CD4-positive, CD25-positive, alpha-beta regulatory T cell (primary cell): ENCODE measurements around the gene ALG8. TPM values are rescaled to one million over a fixed set of nuclear protein-coding genes. Genes with fewer than 3 reads are reported as not detected.

Source experiments
- ATAC-seq, 2 donors: fragments of 150-1000 bp; cut with Tn5 transposase; one replicate each; pipeline ENCODE4 v1.10.0; 2021; ENCODE audit warnings: low read depth in 2 of 2, moderate number of reproducible peaks in 2 of 2, moderate library complexity in 1 of 2
- DNase-seq, 3 donors: peaks; one replicate each; pipeline versions ENCODE4 v3.0.0 to v3.0.0-alpha.2; 2012 to 2022; ENCODE audit warnings: mixed read lengths in 1 of 3
- H3K27ac ChIP-seq: one replicate; pipeline ENCODE4 v1.7.0; 2013; ENCODE audit warnings: mild to moderate bottlenecking, low read length; ENCODE audit not compliant: insufficient read depth, poor library complexity, severe bottlenecking
- H3K27me3 ChIP-seq: one replicate; pipeline ENCODE4 v1.7.0; 2013; ENCODE audit warnings: low read length; ENCODE audit not compliant: control insufficient read depth, insufficient read depth
- H3K36me3 ChIP-seq: one replicate; pipeline ENCODE4 v1.7.0; 2013; ENCODE audit warnings: mild to moderate bottlenecking, low read length, moderate library complexity; ENCODE audit not compliant: control insufficient read depth, insufficient read depth
- H3K4me1 ChIP-seq: 2 replicates; pipeline ENCODE4 v1.7.0; 2013; ENCODE audit warnings: mild to moderate bottlenecking, low read length; ENCODE audit not compliant: insufficient read depth, control insufficient read depth, poor library complexity, severe bottlenecking
- H3K4me3 ChIP-seq: one replicate; pipeline ENCODE4 v1.7.0; 2013; ENCODE audit warnings: low read depth, mild to moderate bottlenecking, low read length, moderate library complexity
- H3K9me3 ChIP-seq, 2 experiments: 1 replicate in 1 of 2; 2 replicates in 1 of 2; pipeline ENCODE4 v1.7.0; 2013; ENCODE audit warnings: low read length in 2 of 2, mild to moderate bottlenecking in 1 of 2, moderate library complexity in 1 of 2; ENCODE audit not compliant: control insufficient read depth in 2 of 2
- H3K27ac Mint-ChIP-seq, 3 donors: one replicate each; pipeline ENCODE4 v1.8.0; 2020 to 2022; ENCODE audit warnings: mild to moderate bottlenecking in 3 of 3, mixed read lengths in 3 of 3, moderate library complexity in 2 of 3
- H3K27me3 Mint-ChIP-seq: one replicate; pipeline ENCODE4 v1.8.0; 2022; ENCODE audit warnings: mild to moderate bottlenecking, mixed read lengths
- H3K36me3 Mint-ChIP-seq: one replicate; pipeline ENCODE4 v1.8.0; 2020; ENCODE audit warnings: mixed read lengths
- H3K4me1 Mint-ChIP-seq, 4 donors: one replicate each; pipeline ENCODE4 v1.8.0; 2020 to 2022; ENCODE audit warnings: mixed read lengths in 4 of 4, mild to moderate bottlenecking in 1 of 4
- H3K4me3 Mint-ChIP-seq, 4 donors: one replicate each; pipeline ENCODE4 v1.8.0; 2020 to 2022; ENCODE audit warnings: mild to moderate bottlenecking in 4 of 4, mixed read lengths in 4 of 4, moderate library complexity in 3 of 4
- H3K9me3 Mint-ChIP-seq, 7 donors: one replicate each; pipeline ENCODE4 v1.8.0; 2020 to 2022; ENCODE audit warnings: mixed read lengths in 7 of 7, mild to moderate bottlenecking in 3 of 7, moderate library complexity in 2 of 7
- polyA plus RNA-seq, 4 donors: library from polyadenylated mRNA; unstranded; fragments of 300-500 nt; fragmentation: Illumina TruSeq; gene quantifications; one replicate each; pipeline ENCODE4 v1.2.3, GENCODE V29; 2021
- total RNA-seq: library from RNA; stranded (reverse); gene quantifications from one replicate; pipeline ENCODE4 v1.2.3, GENCODE V29; 2022

ALG8 gene
- total RNA-seq = 20.6 TPM
- 10 to 100 TPM; 52.7 to 56.3 (median 54.5) TPM for polyA plus RNA-seq

GRCh38 chr11:78139422-78140391 lies at the start of gene ALG8:
Gene ALG8 (minus strand): TSS chr11:78139626. CDS start chr11:78139588, 38 bp downstream.
- no peaks in the 10 kb centered on the region for H3K9me3 ChIP-seq
- peak within 1 kb of the TSS; percentile 94 to 96 (median 94) for H3K27ac Mint-ChIP-seq
- peaks cover 0 to 1% (median 0%) of the 10 kb centered on the region in 7 donors for H3K9me3 Mint-ChIP-seq
- H3K27me3 ChIP-seq = no peaks in the 10 kb centered on the region
- H3K4me3 Mint-ChIP-seq = peak within 1 kb of the TSS; percentile 91 to 97 (median 97)
- H3K4me1 Mint-ChIP-seq = peaks cover 16 to 41% (median 30%) of the 10 kb centered on the region in 4 donors
- DNase-seq (peak; percentile 93 to 98 (median 96)), ATAC-seq (peak; percentile 91 to 96)
- H3K27ac ChIP-seq = peak within 1 kb of the TSS; percentile 80
- H3K4me1 ChIP-seq = peaks cover 17% of the 10 kb centered on the region
- no peaks in the 10 kb centered on the region for H3K36me3 ChIP-seq
- peaks cover 20% of the 10 kb centered on the region for H3K36me3 Mint-ChIP-seq
- H3K27me3 Mint-ChIP-seq = no peaks in the 10 kb centered on the region
- peak within 1 kb of the TSS; percentile 96 for H3K4me3 ChIP-seq

DNA sequence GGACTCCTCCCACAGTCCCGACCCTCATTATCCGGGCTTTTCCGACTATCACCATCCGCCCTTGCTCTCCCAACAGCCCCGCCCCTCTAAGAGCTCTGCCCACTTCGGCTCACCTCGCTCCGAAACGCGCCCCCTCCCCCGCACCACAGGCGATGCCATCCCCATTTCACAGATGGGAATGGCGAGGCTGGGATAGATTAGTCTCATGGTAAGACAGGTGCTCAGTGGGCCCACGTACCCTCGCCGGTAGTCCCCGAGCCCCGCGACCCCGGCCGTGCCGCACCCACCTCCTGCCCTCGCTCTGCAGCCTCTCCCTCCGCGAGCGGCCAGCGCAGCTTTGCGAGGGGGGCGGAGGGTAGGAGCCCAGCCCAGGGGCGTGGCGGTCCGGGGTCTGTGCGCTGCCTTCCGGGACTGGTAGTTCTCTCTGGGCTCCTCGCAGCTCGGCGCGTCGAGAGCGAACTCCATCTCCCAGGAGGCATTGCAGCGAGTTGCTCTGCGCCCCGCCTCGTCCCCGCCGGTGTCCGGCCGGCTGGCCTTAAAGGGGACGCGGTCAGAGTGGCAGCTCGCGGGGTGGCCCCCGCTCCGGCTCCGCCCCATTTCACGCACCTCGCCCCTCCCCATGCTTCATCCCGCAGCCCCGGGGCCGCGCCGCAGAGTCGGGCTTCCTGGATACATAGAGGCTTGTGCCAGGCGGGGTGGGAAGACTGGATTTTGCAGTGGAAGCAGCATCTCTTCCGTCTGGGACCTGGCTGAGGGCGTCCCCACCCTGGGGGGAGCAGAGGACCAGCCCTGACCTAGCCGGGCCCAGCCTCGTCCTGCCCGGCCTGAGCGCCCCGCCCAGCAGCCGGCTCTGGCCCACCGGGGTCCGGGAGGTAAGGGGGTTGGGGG lies 49.1 kb upstream of the ALG8 start, which contains the start of the genes KCTD21 and USP35:
Gene KCTD21 (minus strand): TSS at position 341 of the 888 bp plus-strand sequence. CDS start 14,072 bp downstream, outside the sequence.
Gene USP35 (plus strand): TSS at position 634 of the 888 bp plus-strand sequence. CDS start 7,327 bp downstream, outside the sequence.
- no peaks in the 10 kb centered on the region for H3K9me3 Mint-ChIP-seq
- H3K4me1 Mint-ChIP-seq = peaks cover 19 to 61% (median 44%) of the 10 kb centered on the region in 4 donors
- Histone ChIP-seq H3K27ac (peak within 1 kb of the TSS; percentile 82), H3K4me1 (peaks cover 32% of the 10 kb centered on the region), H3K4me3 (peak within 1 kb of the TSS; percentile 85), H3K9me3 (no peaks in the 10 kb centered on the region), H3K36me3 (no peaks in the 10 kb centered on the region), H3K27me3 (no peaks in the 10 kb centered on the region)
- DNase-seq = peak; percentile 85 to 96 (median 88)
- peak within 1 kb of the TSS; percentile 95 to 98 (median 96) for H3K27ac Mint-ChIP-seq
- no peaks in the 10 kb centered on the region for H3K36me3 Mint-ChIP-seq
- no peaks in the 10 kb centered on the region for H3K27me3 Mint-ChIP-seq
- peak; percentile 97 for ATAC-seq
- H3K4me3 Mint-ChIP-seq = peak within 1 kb of the TSS; percentile 98 to 100 (median 99)

DNA sequence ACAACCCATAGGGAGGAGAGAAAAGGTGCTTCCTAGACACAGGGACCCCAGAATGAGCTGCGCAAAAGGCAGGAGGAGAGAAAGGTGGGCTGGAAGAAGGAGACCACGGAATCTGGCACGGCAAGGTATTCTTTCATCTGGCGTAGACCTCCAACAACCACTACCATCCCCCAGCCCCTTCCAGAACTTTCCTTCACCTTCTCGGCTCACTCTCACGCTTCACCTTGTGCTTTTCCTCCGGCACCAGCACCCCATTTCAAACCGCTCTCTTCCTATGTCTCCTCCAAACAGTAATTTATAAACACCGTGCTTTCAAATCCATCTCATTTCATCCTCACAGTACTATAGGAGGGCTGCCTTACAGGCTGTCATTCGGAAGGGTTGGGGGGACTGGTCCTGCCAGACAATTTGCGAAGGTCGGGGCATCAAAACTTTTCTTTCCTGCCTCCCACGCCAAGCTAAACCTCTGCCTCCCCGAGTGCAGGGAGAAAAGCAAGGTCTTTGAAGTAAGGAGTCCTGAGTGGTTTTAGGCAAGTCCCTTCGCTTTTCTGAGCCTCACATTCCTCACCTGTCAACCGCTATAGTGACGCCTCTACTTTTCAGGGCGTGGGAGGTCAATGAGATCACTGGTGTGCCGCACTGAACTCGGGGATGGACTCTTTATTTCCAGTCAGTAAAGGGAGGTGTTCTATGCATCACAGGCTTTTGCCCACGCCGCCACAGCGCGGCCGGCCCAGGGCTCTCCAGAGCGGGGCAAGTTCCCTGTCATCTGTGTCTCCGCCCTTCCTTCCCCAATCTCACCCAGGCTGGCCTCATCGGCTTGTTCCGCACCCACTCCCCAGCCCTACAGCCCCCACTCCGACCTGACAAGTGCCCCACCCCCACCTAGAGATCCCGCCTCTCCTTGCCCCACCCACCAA lies 48.2 kb upstream of the ALG8 start:
- Histone ChIP-seq H3K4me1 (peaks cover 32% of the 10 kb centered on the region), H3K36me3 (no peaks in the 10 kb centered on the region), H3K27me3 (no peaks in the 10 kb centered on the region), H3K4me3 (peak overlapping the region; percentile 85), H3K27ac (peak overlapping the region; percentile 82), H3K9me3 (no peaks in the 10 kb centered on the region)
- Mint-ChIP-seq H3K9me3 (no peaks in the 10 kb centered on the region), H3K36me3 (no peaks in the 10 kb centered on the region), H3K4me1 (peaks cover 19 to 55% (median 38%) of the 10 kb centered on the region in 4 donors), H3K27ac (peak overlapping the region; percentile 95 to 98 (median 96)), H3K4me3 (peak overlapping the region; percentile 98 to 100 (median 99)), H3K27me3 (no peaks in the 10 kb centered on the region)
- ATAC-seq (peak in 1 of 2 donors; percentile 37), DNase-seq (no peak)

DNA sequence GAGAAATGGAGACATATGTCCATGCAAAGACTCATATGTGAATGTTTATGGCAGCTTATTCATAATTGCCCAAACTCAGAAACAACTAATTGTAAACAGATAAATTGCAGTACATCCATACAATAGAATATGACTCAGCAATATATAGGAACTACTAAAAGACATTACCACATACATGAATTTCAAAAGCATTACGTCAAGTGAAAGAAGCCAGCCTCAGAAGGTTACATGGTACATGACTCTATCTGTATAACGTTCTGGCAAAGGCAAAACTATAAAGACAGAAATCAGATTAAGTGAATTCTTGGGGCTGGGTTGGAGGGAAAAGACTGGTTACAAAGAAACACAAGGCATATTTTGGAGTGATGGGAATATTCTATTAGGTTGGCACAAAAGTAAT lies 41.8 kb upstream of the ALG8 start:
- H3K4me3 ChIP-seq = no peak overlapping the region
- no peak overlapping the region for H3K4me3 Mint-ChIP-seq
- H3K27ac Mint-ChIP-seq = peak overlapping the region in 1 of 3 donors; percentile 53
- H3K9me3 Mint-ChIP-seq = peaks cover 0 to 2% (median 0%) of the 10 kb centered on the region in 7 donors
- peaks cover 27% of the 10 kb centered on the region for H3K36me3 Mint-ChIP-seq
- ATAC-seq = no peak
- no peaks in the 10 kb centered on the region for H3K4me1 ChIP-seq
- H3K9me3 ChIP-seq = no peaks in the 10 kb centered on the region
- no peak overlapping the region for H3K27ac ChIP-seq
- peaks cover 5 to 12% (median 7%) of the 10 kb centered on the region in 4 donors for H3K4me1 Mint-ChIP-seq
- DNase-seq = no peak
- peaks cover 4% of the 10 kb centered on the region for H3K36me3 ChIP-seq
- H3K27me3 Mint-ChIP-seq = no peaks in the 10 kb centered on the region
- no peaks in the 10 kb centered on the region for H3K27me3 ChIP-seq

DNA sequence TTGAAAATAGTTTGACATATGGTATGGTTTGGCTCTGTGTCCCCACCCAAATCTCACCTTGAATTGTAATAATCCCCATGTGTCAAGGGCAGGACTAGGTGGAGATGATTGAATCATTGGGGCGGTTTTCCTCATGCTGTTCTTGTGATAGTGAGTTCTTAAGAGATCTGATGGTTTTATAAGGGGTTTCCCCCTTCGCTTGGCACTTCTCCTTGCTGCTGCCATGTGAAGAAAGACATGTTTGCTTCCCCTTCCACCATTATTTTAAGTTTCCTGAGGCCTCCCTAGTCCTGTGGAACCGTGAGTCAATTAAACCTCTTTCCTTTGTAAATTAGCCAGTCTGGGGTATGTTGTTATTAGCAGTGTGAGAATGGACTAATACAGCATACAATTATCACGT lies 41.3 kb upstream of the ALG8 start:
- no peaks in the 10 kb centered on the region for H3K27me3 Mint-ChIP-seq
- Histone ChIP-seq H3K4me1 (no peaks in the 10 kb centered on the region), H3K4me3 (no peak overlapping the region), H3K9me3 (no peaks in the 10 kb centered on the region), H3K36me3 (peaks cover 4% of the 10 kb centered on the region), H3K27ac (no peak overlapping the region), H3K27me3 (no peaks in the 10 kb centered on the region)
- H3K36me3 Mint-ChIP-seq = peaks cover 32% of the 10 kb centered on the region
- no peak overlapping the region for H3K4me3 Mint-ChIP-seq
- peaks cover 5 to 12% (median 7%) of the 10 kb centered on the region in 4 donors for H3K4me1 Mint-ChIP-seq
- DNase-seq (no peak), ATAC-seq (no peak)
- H3K27ac Mint-ChIP-seq = no peak overlapping the region
- peaks cover 0 to 4% (median 0%) of the 10 kb centered on the region in 7 donors for H3K9me3 Mint-ChIP-seq

DNA sequence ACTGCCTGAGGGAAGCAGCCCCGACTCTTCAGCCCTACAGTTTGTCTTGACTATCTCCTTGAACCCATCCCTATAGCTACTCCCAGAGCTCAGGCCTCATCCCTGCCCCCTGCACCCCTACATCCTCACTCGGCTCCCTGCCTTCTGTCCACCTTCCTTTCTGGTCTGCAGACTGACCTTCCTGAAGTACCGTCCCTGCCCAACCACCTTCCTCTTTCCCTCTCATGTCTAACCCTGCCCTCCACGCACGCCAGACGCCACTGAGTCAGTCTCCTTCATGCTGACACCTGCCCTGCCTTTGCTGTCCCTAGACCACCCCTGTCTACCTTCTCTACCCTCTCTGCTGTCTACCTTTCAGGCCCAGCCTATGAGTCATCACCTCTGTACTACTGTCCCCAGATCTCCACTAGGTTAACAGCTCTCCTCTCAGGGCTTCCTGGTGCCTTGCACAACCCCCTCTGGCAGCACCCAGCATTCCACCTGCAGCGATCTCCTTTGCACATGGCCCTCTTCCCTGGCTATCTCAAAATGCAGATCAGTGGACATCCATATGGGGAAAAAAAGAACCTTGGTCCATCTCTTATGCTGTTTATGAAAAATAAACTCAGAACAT lies 40.1 kb upstream of the ALG8 start:
- H3K36me3 ChIP-seq = peaks cover 4% of the 10 kb centered on the region
- H3K9me3 ChIP-seq = no peaks in the 10 kb centered on the region
- no peak overlapping the region for H3K27ac ChIP-seq
- Mint-ChIP-seq H3K4me1 (peaks cover 5 to 15% (median 5%) of the 10 kb centered on the region in 4 donors), H3K27ac (peak overlapping the region in 2 of 3 donors; percentile 12 to 40), H3K9me3 (peaks cover 0 to 4% (median 0%) of the 10 kb centered on the region in 7 donors), H3K27me3 (no peaks in the 10 kb centered on the region), H3K36me3 (peaks cover 35% of the 10 kb centered on the region), H3K4me3 (no peak overlapping the region)
- no peak for ATAC-seq
- no peaks in the 10 kb centered on the region for H3K4me1 ChIP-seq
- no peak overlapping the region for H3K4me3 ChIP-seq
- no peaks in the 10 kb centered on the region for H3K27me3 ChIP-seq
- DNase-seq = no peak
